HepG2 (cell line): Measurements from ENCODE around the gene GLB1L. TPM values are rescaled to one million over a fixed set of nuclear protein-coding genes. Genes with fewer than 3 reads are reported as not detected.

Experiments
- ARID4A ChIP-seq: sonication (generic); formaldehyde crosslinking; IDR thresholded peaks from 2 replicates; pipeline ENCODE4 v1.5.0; 2020; ENCODE audit warnings: mild to moderate bottlenecking, missing genetic modification reagents, borderline replicate concordance
- DR1 ChIP-seq: sonication (generic); formaldehyde crosslinking; IDR thresholded peaks from 2 replicates; pipeline ENCODE4 v1.8.0; 2021; ENCODE audit warnings: mild to moderate bottlenecking, missing genetic modification reagents, inconsistent platforms
- GLMP ChIP-seq: sonication (generic); formaldehyde crosslinking; IDR thresholded peaks from 2 replicates; pipeline ENCODE4 v1.9.0; 2021; ENCODE audit warnings: missing genetic modification reagents, mild to moderate bottlenecking, borderline replicate concordance
- PATZ1 ChIP-seq: sonication (generic); formaldehyde crosslinking; IDR thresholded peaks from 2 replicates; pipeline ENCODE4 v1.4.0; 2020; ENCODE audit warnings: missing genetic modification reagents
- PBX2 ChIP-seq: IDR thresholded peaks from 2 replicates; pipeline ENCODE4 v1.6.1; 2016; ENCODE audit warnings: control low read depth
- SALL1 ChIP-seq: sonication (generic); formaldehyde crosslinking; IDR thresholded peaks from 2 replicates; pipeline ENCODE4 v1.8.0; 2022; ENCODE audit warnings: mild to moderate bottlenecking, missing genetic modification reagents
- SETDB1 ChIP-seq: sonication (generic); formaldehyde crosslinking; IDR thresholded peaks from 2 replicates; pipeline ENCODE4 v1.5.1; 2020; ENCODE audit warnings: missing genetic modification reagents, mild to moderate bottlenecking, borderline replicate concordance
- SRSF4 ChIP-seq: fragments of 200-400 bp; formaldehyde crosslinking; IDR thresholded peaks from one replicate; pipeline ENCODE4 v1.6.1; 2018; ENCODE audit warnings: mild to moderate bottlenecking, low read depth, low read length, moderate library complexity; ENCODE audit not compliant: poor library complexity, severe bottlenecking
- ZBTB21 ChIP-seq: sonication (generic); formaldehyde crosslinking; IDR thresholded peaks from 2 replicates; pipeline ENCODE4 v1.4.0; 2020; ENCODE audit warnings: missing genetic modification reagents
- polyA plus RNA-seq, 8 experiments: library from polyadenylated mRNA; depleted of rRNA in 3 of 8; stranded (reverse) in 7 of 8; unstranded in 1 of 8; fragments of >200 nt; fragmentation: Illumina TruSeq in 4 of 8; extraction: Trizol in 4 of 8; gene quantifications; 2 replicates each; pipeline versions ENCODE4 v1.2.1 to v1.2.3, GENCODE V29; 2011 to 2016; ENCODE audit warnings: low read depth in 4 of 8, missing spikeins in 1 of 8, mixed read lengths in 1 of 8; ENCODE audit not compliant: insufficient read depth in 1 of 8
- total RNA-seq, 5 experiments: library from RNA; depleted of rRNA; stranded (reverse); fragments of >200 nt; fragmentation: Illumina TruSeq; extraction: Trizol; gene quantifications; 2 replicates each; pipeline ENCODE4 v1.2.3, GENCODE V29; 2016; ENCODE audit warnings: low read depth in 1 of 5

GLB1L gene
- total and polyA plus RNA-seq, 2 of the 13 experiments (the other 11 are each of a cell fraction or from before 2014, with no cell fraction given), result 6.8 to 7.3 TPM

GRCh38 chr2:219251656-219252055, 6.4 kb upstream of the GLB1L start (continued):
- no peak for TF ChIP-seq PATZ1
- no peak for TF ChIP-seq DR1
- no peak for TF ChIP-seq ZBTB21 (CRISPR knock-in tag)
- no peak for TF ChIP-seq SETDB1
- TF ChIP-seq SALL1 (CRISPR knock-in tag), result no peak
- TF ChIP-seq ARID4A (CRISPR knock-in tag), result no peak
- no peak for TF ChIP-seq GLMP
- no peak for TF ChIP-seq PBX2
- TF ChIP-seq SRSF4, result no peak
